ENCODE results near the gene TAC3.

TAC3 gene

DNA sequence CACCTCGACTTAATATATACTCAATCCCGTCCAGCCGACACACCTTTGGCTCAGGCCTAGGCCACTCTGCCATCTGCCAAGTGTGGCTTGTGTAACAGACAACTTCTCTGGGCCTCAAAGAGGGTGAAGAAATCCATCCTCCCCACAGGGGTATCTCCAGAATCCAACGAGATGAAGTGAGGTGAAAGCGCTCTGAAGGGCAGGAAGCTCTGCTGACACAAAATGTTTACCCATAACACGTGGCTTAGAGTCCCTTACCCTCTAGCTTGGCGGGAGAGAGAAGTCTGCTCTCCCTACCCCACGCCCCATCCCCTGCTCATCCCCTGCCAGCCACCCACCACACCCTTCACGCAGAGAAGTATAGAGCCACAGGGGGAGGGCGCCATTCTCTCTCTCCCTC is 23.0 kb downstream of the TAC3 start:
- TF ChIP-seq MAX (IDR thresholded peaks at IDR 0.05; ENCODE audit: low read depth, low read length): 0 out of 2 replicates have a peak, but pooled peaks have one; percentile 27
- TF ChIP-seq MYC (IDR thresholded peaks at IDR 0.05; ENCODE audit: low read depth, low read length): no peak
- no peak for DNase-seq (ENCODE audit: low read depth)
- H3K4me3 ChIP-seq (ENCODE audit: low read depth, low read length): no peak overlapping the region

DNA sequence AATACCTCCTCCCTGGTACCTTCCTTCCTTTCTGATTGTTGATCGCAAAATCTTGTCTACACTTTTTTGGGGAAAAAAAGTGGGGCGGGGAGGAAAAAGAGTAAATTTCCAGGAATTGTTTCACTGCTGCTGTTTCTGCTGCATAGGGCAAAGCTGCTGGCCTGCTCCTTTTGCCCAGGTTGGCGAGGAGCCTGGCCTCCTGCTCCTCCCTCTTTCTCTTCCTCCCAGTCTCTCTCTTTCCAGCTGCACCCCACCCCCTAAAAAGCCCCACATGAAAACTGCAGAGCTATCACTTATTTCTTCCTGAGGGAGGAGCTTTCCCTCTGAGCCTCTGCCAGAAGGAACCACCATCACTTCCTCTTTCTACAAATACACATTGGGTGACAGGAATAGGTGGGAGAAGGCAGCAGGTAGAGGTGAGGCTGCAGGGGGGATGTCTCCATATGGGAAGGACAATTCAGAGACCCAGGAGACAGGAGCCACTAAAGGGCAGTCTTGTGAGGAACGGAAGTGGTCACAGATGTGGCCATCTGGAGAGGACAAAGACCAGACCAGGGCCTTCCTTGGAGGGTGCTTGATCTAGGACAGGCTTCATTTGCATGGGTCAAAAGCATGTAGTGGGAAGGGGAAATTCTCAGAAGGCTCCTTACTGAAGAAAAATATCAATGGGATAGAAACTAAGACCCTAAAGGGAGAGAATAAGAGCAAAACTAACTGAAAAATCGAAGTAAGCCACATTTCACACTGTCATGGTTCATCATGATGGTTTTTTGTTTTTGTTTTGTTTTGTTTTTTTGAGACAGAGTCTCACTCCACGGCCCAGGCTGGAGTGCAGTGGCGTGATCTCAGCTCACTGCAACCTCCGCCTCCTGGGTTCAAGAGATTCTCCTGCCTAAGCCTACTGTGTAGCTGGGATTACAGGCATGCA is 24.7 kb downstream of the TAC3 start:
- peak; percentile 66 for DNase-seq (ENCODE audit: low read depth)
- no peak for TF ChIP-seq MAX (IDR thresholded peaks at IDR 0.05; ENCODE audit: low read depth, low read length)
- TF ChIP-seq CTCF (IDR thresholded peaks at IDR 0.05; ENCODE audit: low read depth, low read length): no peak
- TF ChIP-seq POLR2A (IDR thresholded peaks at IDR 0.05; ENCODE audit: extremely low read depth, insufficient read length): no peak
- TF ChIP-seq MYC (IDR thresholded peaks at IDR 0.05; ENCODE audit: low read depth, low read length): no peak

GRCh38 chr12:56990648-56991318 is 25.5 kb downstream of the TAC3 start:
- DNase-seq (ENCODE audit: low read depth): no peak

More for the DNA sequence above, 24.7 kb downstream of the TAC3 start:
- no peak overlapping the region for H3K4me3 ChIP-seq (ENCODE audit: low read depth, low read length)

DNA sequence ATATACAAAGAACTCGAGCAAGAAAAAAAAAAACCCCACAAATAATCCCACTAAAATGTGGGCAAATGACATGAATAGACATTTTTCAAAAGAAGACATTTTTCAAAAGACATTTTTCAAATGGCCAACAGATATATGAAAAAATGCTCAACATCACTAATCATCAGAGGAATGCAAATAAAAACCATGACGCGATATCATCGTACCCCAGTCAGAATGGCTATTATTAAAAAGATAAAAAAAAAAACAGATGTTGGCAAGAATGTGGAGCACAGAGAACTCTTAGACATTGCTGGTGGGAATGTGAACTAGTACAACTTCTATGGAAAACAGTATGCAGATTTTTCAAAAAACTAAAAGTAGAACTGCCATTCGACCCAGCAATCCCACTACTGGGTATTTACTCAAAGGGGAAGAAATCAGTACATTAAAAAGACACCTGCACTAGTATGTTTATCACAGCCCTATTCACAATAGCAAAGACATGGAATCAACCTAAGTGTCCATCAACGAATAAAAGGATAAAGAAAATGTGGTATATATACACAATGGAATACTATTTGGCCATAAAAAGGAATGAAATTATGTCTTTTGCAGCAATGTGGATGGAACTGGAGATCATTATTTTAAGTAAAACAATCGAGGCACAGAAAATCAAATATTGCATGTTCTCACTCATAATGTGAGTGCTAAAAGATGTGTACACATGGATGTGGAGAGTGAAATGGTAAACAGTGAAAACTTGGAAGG is 26.3 kb downstream of the TAC3 start:
- DNase-seq (ENCODE audit: low read depth): no peak
- TF ChIP-seq POLR2A (IDR thresholded peaks at IDR 0.05; ENCODE audit: extremely low read depth, insufficient read length) (no peak), MYC (IDR thresholded peaks at IDR 0.05; ENCODE audit: low read depth, low read length) (no peak), MAX (IDR thresholded peaks at IDR 0.05; ENCODE audit: low read depth, low read length) (no peak), CTCF (IDR thresholded peaks at IDR 0.05; ENCODE audit: low read depth, low read length) (no peak)
- H3K4me3 ChIP-seq (ENCODE audit: low read depth, low read length): no peak overlapping the region

More at GRCh38 chr12:56990648-56991318, 25.5 kb downstream of the TAC3 start:
- no peak overlapping the region for H3K4me3 ChIP-seq (ENCODE audit: low read depth, low read length)
- TF ChIP-seq CTCF (IDR thresholded peaks at IDR 0.05; ENCODE audit: low read depth, low read length) (no peak), MYC (IDR thresholded peaks at IDR 0.05; ENCODE audit: low read depth, low read length) (no peak), MAX (IDR thresholded peaks at IDR 0.05; ENCODE audit: low read depth, low read length) (no peak), POLR2A (IDR thresholded peaks at IDR 0.05; ENCODE audit: extremely low read depth, insufficient read length) (no peak)

GRCh38 chr12:56988207-56988739 is 28.1 kb downstream of the TAC3 start:
- H3K4me3 ChIP-seq (ENCODE audit: low read depth, low read length): no peak overlapping the region
- peak; percentile 65 for DNase-seq (ENCODE audit: low read depth)
- TF ChIP-seq CTCF (IDR thresholded peaks at IDR 0.05; ENCODE audit: low read depth, low read length) (no peak), MYC (IDR thresholded peaks at IDR 0.05; ENCODE audit: low read depth, low read length) (no peak), POLR2A (IDR thresholded peaks at IDR 0.05; ENCODE audit: extremely low read depth, insufficient read length) (no peak), MAX (IDR thresholded peaks at IDR 0.05; ENCODE audit: low read depth, low read length) (no peak)

Measured in NB4 (cell line).